ENCODE results near the gene CRYBB3.

CRYBB3 gene

DNA sequence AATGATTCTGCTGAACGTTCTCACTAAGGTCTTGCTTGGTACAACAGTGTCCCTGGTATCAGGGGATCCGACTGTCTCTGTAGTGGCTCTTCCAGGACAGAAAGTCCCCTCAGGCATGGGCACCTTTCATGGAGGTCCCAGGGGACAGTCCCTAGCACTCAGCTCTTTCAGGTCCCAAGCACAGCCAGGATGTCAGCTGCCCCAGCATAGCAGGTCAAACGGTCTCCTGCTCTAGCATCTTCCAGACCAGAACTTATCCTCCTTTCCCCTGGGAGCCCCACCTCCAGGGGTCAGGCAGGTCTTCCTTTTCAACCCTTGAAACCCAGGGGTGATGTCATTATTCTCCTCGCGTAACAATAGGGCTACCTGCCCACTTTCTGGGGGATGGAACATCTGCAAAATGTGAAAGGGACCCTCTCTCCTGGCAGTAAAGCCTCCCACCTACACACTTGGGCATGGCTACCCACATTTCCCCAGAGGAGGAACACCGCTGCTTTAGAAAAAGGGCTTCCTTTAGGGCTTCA lies 24.7 kb upstream of the CRYBB3 start (continued):
- TF ChIP-seq, protein P1, sequence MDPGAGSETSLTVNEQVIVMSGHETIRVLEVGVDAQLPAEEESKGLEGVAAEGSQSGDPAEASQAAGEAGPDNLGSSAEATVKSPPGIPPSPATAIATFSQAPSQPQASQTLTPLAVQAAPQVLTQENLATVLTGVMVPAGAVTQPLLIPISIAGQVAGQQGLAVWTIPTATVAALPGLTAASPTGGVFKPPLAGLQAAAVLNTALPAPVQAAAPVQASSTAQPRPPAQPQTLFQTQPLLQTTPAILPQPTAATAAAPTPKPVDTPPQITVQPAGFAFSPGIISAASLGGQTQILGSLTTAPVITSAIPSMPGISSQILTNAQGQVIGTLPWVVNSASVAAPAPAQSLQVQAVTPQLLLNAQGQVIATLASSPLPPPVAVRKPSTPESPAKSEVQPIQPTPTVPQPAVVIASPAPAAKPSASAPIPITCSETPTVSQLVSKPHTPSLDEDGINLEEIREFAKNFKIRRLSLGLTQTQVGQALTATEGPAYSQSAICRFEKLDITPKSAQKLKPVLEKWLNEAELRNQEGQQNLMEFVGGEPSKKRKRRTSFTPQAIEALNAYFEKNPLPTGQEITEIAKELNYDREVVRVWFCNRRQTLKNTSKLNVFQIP (CRISPR knock-in tag; IDR thresholded peaks at IDR 0.05; ENCODE audit: borderline replicate concordance, low read depth), result no peak
- TF ChIP-seq ZNF70 (CRISPR knock-in tag; IDR thresholded peaks at IDR 0.05) (no peak), TOX (CRISPR knock-in tag; IDR thresholded peaks at IDR 0.05; ENCODE audit: borderline replicate concordance) (no peak), ZNF565 (CRISPR knock-in tag; conservative IDR thresholded peaks at IDR 0.05; ENCODE audit: low read depth) (no peak), ARNTL (CRISPR knock-in tag; IDR thresholded peaks at IDR 0.05; ENCODE audit: borderline replicate concordance, low read depth) (no peak), GLIS3 (CRISPR knock-in tag; IDR thresholded peaks at IDR 0.05) (no peak), TCF4 (CRISPR knock-in tag; IDR thresholded peaks at IDR 0.05; ENCODE audit: borderline replicate concordance) (no peak), ESRRG (CRISPR knock-in tag; IDR thresholded peaks at IDR 0.05) (no peak)

GRCh38 chr22:25176175-25176574 lies 23.5 kb upstream of the CRYBB3 start:
- no peak for ATAC-seq
- TF ChIP-seq ESRRG (CRISPR knock-in tag; IDR thresholded peaks at IDR 0.05) (no peak), ZNF8 (CRISPR knock-in tag; IDR thresholded peaks at IDR 0.05) (no peak), ISL1 (CRISPR knock-in tag; IDR thresholded peaks at IDR 0.05) (no peak), ARNTL (CRISPR knock-in tag; IDR thresholded peaks at IDR 0.05; ENCODE audit: borderline replicate concordance, low read depth) (no peak), PATZ1 (CRISPR knock-in tag; IDR thresholded peaks at IDR 0.05; ENCODE audit: borderline replicate concordance) (no peak), TOX (CRISPR knock-in tag; IDR thresholded peaks at IDR 0.05; ENCODE audit: borderline replicate concordance) (no peak)
- TF ChIP-seq, protein P2, sequence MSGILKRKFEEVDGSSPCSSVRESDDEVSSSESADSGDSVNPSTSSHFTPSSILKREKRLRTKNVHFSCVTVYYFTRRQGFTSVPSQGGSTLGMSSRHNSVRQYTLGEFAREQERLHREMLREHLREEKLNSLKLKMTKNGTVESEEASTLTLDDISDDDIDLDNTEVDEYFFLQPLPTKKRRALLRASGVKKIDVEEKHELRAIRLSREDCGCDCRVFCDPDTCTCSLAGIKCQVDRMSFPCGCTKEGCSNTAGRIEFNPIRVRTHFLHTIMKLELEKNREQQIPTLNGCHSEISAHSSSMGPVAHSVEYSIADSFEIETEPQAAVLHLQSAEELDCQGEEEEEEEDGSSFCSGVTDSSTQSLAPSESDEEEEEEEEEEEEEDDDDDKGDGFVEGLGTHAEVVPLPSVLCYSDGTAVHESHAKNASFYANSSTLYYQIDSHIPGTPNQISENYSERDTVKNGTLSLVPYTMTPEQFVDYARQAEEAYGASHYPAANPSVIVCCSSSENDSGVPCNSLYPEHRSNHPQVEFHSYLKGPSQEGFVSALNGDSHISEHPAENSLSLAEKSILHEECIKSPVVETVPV (CRISPR knock-in tag; IDR thresholded peaks at IDR 0.05), result no peak

GRCh38 chr22:25176799-25177198 lies 22.9 kb upstream of the CRYBB3 start:
- TF ChIP-seq PPARA (CRISPR knock-in tag; IDR thresholded peaks at IDR 0.05; ENCODE audit: borderline replicate concordance) (no peak), ZNF70 (CRISPR knock-in tag; IDR thresholded peaks at IDR 0.05) (no peak), ARNTL (CRISPR knock-in tag; IDR thresholded peaks at IDR 0.05; ENCODE audit: borderline replicate concordance, low read depth) (no peak), ESRRG (CRISPR knock-in tag; IDR thresholded peaks at IDR 0.05) (no peak), CSDC2 (CRISPR knock-in tag; IDR thresholded peaks at IDR 0.05) (no peak)
- TF ChIP-seq, protein P3, sequence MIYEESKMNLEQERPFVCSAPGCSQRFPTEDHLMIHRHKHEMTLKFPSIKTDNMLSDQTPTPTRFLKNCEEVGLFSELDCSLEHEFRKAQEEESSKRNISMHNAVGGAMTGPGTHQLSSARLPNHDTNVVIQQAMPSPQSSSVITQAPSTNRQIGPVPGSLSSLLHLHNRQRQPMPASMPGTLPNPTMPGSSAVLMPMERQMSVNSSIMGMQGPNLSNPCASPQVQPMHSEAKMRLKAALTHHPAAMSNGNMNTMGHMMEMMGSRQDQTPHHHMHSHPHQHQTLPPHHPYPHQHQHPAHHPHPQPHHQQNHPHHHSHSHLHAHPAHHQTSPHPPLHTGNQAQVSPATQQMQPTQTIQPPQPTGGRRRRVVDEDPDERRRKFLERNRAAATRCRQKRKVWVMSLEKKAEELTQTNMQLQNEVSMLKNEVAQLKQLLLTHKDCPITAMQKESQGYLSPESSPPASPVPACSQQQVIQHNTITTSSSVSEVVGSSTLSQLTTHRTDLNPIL (CRISPR knock-in tag; IDR thresholded peaks at IDR 0.05; ENCODE audit: low read depth), result no peak
- no peak for ATAC-seq

DNA sequence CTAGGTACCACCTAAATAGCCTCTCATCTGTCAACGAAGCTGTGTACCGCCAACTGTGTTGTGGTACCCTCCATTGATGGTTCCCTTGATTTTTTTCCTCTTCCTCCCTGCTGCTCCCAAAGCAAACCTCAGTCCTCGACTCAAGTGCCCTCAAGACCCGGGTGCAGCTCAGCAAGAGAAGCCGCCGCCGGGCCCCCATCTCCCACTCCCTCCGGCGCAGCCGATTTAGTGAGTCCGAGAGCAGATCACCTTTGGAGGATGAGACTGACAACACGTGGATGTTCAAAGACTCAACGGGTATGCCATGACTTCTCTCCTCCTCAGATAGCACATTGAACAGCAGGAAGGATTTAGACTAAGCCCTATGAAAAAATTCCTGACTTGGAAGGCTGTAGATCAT lies 22.4 kb upstream of the CRYBB3 start:
- no peak for ATAC-seq
- TF ChIP-seq ISL1 (CRISPR knock-in tag; IDR thresholded peaks at IDR 0.05), result no peak
- TF ChIP-seq, protein P2 (CRISPR knock-in tag; IDR thresholded peaks at IDR 0.05), result no peak
- TF ChIP-seq ARNTL (CRISPR knock-in tag; IDR thresholded peaks at IDR 0.05; ENCODE audit: borderline replicate concordance, low read depth), result no peak
- TF ChIP-seq CSDC2 (CRISPR knock-in tag; IDR thresholded peaks at IDR 0.05), result no peak
- no peak for TF ChIP-seq ZNF565 (CRISPR knock-in tag; conservative IDR thresholded peaks at IDR 0.05; ENCODE audit: low read depth)
- no peak for TF ChIP-seq SNAI2 (CRISPR knock-in tag; IDR thresholded peaks at IDR 0.05)
- TF ChIP-seq PPARA (CRISPR knock-in tag; IDR thresholded peaks at IDR 0.05; ENCODE audit: borderline replicate concordance), result no peak
- no peak for TF ChIP-seq BACH2 (CRISPR knock-in tag; IDR thresholded peaks at IDR 0.05; ENCODE audit: borderline replicate concordance)
- TF ChIP-seq, protein P3 (CRISPR knock-in tag; IDR thresholded peaks at IDR 0.05; ENCODE audit: low read depth), result no peak
- TF ChIP-seq TCF4 (CRISPR knock-in tag; IDR thresholded peaks at IDR 0.05; ENCODE audit: borderline replicate concordance), result no peak
- TF ChIP-seq RARB (CRISPR knock-in tag; IDR thresholded peaks at IDR 0.05), result no peak
- TF ChIP-seq ZNF70 (CRISPR knock-in tag; IDR thresholded peaks at IDR 0.05), result no peak
- no peak for TF ChIP-seq TSHZ2 (CRISPR knock-in tag; IDR thresholded peaks at IDR 0.05)
- no peak for TF ChIP-seq OSR1 (CRISPR knock-in tag; IDR thresholded peaks at IDR 0.05)
- no peak for TF ChIP-seq GLIS3 (CRISPR knock-in tag; IDR thresholded peaks at IDR 0.05)
- TF ChIP-seq, protein P1 (CRISPR knock-in tag; IDR thresholded peaks at IDR 0.05; ENCODE audit: borderline replicate concordance, low read depth), result no peak
